ENCODE measurements around the gene GAA.
"Not testable (repeated sequence)": the region's sequence is repeated elsewhere in the genome, so short reads cannot be mapped to it uniquely, and the experiment has no call there.

Gene GAA

DNA sequence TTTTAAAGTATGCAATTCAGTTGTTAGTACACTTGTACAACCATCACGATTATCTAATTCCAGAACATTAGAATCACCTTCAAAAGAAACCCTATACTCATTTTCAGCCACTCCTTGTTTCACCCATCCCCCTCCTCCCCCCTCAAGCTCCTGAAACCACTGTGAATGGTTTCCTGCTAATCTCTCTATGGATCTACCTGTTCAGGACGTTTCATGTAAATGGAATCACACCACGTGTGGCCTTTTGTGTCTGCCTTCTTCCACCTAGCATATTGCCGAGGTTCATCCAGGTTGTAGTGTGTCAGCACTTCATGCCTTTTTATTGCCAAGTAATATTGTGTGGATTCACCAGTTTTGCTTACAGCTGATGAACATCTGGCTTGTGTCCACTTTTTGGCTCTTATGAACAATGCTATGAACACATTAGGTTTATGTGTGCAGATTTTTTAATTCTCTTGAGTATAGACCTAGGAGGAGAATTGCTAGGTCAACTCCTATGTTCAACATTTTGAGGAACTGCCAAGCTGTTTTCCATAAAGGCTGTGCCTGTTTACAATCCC is 27.7 kb downstream of the GAA start:
- DNase-seq, result no peak
- in situ Hi-C loops (cut with HindIII; ENCODE audit: low pct_ligation_motif_present, low pct_unique_long_range_greater_than_20kb, low sequenced_read_pairs), result no loop called here

DNA sequence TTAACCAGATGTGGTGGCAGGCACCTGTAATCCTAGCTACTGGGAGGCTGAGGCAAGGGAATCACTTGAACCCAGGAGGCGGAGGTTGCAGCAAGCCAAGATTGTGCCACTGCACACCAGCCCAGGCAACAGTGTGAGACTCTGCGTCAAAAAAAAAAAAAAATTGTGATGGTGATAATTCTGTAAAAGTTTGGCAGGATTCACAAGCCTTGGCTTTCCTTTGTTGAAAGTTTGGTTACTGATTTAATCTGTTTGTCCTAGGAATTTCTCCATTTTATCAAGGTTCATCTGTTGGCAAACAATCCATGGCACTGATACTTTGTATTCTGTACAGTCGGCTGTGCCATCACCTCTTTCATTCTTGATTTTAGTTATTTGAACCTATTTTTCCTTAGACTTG is 29.6 kb downstream of the GAA start:
- DNase-seq, result no peak
- in situ Hi-C loops (cut with HindIII; ENCODE audit: low pct_ligation_motif_present, low pct_unique_long_range_greater_than_20kb, low sequenced_read_pairs), result no loop called here

DNA sequence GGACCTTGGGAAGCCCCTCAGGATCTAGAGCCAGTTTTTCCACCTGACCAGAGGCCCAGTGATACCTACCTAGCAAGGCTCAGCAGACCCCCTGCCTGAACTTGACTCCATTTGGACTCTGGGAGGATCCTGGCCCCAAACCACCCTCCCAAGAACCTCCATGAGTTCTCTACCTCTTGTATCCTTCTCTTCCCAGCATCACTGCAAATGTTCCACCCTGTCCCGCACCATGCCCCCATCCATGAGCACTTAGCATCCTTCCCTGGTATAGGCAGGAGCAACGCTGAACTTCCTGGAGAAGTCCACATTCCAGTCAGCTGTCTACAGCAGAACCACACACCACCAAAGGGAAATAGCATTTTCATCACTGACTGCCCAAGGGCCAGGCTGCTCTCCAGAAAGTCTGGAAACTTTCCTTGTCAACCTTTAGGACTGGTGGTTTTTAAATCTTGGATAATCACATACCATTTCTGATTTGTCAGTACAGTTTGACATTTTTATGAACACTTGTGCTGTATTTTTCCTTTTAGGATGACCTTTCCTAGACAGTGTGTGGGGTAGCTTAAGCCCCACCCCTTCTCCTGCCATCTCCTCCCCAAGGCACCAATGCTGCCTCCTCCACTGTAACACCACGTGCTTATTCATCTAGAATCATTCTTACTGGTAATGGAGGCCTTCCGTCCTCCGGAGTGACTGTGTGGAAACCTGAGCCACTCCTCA is 31.7 kb downstream of the GAA start:
- in situ Hi-C loops (cut with HindIII; ENCODE audit: low pct_ligation_motif_present, low pct_unique_long_range_greater_than_20kb, low sequenced_read_pairs), result no loop called here

DNA sequence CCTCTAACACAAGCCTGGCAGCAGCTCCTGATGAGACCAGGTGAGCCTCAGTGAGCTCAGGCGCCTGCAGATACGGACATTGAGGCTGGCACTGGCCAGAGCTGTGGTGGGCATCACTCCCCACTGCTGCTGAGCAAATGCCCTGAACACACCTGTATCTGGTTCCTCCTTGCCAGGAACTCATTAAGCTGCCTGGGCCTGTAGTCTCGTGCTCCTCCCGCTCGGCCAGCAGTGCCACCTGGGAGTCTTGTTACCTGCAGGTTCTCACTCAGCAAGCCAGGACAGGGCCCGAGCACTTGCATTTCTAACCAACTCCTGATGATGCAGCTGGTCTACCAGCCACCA is 32.2 kb downstream of the GAA start:
- in situ Hi-C loops (cut with HindIII; ENCODE audit: low pct_ligation_motif_present, low pct_unique_long_range_greater_than_20kb, low sequenced_read_pairs), result no loop called here
- DNase-seq, result no peak

More for the DNA sequence above, 31.7 kb downstream of the GAA start:
- no peak for DNase-seq

DNA sequence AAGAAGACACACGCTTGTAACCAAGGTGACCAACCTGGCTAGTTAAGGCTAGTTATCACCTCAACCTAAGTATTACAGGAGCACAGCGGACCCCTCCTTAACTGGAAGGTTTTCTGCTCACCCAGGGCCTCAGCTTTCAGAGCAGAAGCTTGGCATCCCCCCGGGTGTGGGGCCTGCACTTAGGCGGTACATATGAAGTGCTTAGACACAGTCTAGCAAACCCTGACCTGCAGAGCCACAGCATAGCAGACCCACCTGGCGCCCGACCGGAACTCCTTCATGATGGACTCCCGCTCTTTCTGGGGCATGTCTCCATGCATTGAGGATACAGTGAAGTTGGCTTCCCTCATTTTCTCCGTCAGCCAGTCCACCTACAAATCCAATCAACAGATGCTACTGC is 35.8 kb downstream of the GAA start:
- no peak for DNase-seq

DNA sequence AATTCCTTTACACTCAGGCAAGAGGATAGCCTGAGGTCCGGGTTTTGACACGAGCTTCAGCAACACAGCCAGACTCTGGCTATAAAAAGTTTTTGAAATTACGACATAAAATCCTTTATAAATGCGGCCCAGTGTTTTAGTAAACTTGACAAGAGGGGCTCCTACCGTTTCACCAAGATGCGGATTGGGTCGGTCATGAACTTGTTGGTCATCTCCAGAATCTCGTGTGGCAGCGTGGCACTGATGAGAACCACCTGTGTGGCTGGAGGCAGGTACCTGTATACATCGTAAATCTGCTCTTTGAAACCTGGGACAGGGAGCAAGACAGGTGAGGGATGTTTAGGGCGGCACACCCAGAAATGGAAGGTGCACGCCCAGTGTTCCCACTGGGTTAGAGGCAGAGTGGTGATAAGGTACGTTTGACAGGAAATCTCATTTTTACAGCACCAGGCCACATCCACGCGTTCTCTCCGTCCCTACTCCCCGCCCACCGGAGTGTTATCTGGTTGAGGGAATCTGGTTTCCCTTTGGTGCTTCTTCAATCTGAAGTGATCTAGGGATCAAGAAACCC is 37.6 kb downstream of the GAA start:
- no peak for DNase-seq
- in situ Hi-C loops (cut with HindIII; ENCODE audit: low pct_ligation_motif_present, low pct_unique_long_range_greater_than_20kb, low sequenced_read_pairs), result no loop called here

More for the DNA sequence above, 35.8 kb downstream of the GAA start:
- in situ Hi-C loops (cut with HindIII; ENCODE audit: low pct_ligation_motif_present, low pct_unique_long_range_greater_than_20kb, low sequenced_read_pairs), result no loop called here

DNA sequence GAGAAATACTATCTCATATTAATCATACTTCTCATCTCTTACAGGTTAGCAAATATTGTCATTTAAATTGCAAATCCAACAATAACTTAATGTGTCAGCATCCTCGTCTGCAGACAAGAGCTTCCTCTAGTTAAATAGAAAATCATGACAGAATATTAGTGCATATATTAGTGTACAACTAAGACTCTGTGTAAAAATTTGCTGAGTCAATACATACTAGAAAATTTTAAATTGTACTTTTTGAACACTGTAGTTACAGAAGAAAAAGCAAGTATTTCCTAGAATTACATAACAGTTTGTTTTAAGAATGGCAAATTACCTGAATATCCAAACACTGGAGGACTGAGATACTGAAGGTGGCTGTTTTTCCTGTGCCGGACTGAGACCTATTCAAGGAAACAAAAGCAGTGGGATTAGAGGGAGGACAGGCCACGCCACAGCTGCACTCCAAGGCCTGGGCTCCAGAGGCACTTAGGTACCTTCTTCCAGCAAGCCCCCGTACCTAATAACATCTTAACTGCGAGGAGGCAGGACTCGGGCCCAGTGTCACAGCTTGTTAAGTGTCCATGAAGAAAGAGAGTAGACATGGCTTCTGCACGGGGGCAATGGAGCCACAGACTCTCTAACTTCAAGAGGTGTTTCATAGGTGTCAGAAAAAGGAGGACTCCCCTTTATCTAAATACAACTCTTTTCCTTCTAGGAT is 40.2 kb downstream of the GAA start:
- in situ Hi-C loops (cut with HindIII; ENCODE audit: low pct_ligation_motif_present, low pct_unique_long_range_greater_than_20kb, low sequenced_read_pairs), result no loop called here
- no peak for DNase-seq

DNA sequence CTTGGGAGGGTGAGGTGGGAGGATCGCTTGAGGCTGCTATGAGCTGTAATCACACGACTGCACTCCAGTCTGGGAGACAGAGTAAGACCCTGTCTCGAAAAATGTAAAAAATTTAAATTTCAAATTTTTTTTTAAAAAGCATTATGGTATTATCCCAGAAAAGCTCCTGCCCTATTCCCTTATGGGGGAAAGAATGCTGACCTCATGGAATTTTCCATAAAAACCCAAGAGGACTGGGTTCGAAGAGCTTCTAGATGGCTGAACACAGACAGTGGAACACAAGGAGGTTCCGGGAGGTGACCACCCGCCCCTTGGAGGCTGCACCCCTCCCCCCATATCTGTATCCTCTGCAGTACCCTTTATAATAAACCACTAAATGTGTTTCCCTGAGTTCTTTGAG is 41.5 kb downstream of the GAA start:
- in situ Hi-C loops (cut with HindIII; ENCODE audit: low pct_ligation_motif_present, low pct_unique_long_range_greater_than_20kb, low sequenced_read_pairs), result no loop called here
- DNase-seq, result no peak

DNA sequence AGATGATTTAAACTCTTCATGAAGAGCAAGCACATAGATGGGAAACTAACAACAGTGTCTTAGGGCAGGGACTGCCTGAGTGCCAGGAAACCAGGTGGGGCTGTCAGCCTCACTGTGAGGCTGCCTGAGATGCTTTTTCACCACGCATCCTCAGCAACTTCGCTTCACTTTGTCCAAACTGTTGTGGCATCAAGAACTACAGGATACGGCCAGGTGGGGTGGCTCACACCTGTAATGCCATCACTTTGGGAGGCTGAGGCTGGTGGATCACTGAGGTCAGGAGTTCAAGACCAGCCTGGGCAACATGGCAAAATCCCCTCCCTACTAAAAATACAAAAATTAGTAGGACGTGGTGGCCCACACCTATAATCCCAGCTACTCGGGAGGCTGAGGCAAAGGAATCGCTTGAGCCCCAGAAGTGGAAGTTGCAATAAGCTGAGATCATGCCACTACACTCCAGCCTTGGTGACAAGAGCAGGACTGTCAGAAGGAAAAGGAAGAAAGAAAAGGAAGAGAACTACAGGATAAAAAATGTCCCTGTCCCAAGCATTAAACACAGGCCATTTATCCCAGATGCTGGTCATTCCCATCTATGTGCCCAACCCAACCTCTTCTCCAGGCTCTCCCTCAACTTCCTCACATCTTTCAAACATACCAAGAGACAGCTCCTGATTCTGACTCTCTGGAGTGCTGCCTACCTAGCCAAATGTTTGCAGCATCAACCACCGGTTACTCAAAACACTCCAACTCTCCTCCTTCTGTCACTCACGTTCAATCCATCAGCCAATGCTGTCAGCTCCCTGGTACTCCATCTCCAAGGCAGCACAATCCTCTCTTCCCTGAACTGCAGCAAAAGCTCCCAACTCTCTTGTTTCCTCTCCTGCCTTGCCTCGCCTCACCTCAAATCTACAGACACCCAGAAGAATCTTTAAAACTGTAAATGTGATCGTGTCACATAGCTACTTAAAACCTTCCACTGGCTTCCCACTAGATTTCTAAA is 44.0 kb downstream of the GAA start:
- DNase-seq, result no peak
- in situ Hi-C loops (cut with HindIII; ENCODE audit: low pct_ligation_motif_present, low pct_unique_long_range_greater_than_20kb, low sequenced_read_pairs), result no loop called here

DNA sequence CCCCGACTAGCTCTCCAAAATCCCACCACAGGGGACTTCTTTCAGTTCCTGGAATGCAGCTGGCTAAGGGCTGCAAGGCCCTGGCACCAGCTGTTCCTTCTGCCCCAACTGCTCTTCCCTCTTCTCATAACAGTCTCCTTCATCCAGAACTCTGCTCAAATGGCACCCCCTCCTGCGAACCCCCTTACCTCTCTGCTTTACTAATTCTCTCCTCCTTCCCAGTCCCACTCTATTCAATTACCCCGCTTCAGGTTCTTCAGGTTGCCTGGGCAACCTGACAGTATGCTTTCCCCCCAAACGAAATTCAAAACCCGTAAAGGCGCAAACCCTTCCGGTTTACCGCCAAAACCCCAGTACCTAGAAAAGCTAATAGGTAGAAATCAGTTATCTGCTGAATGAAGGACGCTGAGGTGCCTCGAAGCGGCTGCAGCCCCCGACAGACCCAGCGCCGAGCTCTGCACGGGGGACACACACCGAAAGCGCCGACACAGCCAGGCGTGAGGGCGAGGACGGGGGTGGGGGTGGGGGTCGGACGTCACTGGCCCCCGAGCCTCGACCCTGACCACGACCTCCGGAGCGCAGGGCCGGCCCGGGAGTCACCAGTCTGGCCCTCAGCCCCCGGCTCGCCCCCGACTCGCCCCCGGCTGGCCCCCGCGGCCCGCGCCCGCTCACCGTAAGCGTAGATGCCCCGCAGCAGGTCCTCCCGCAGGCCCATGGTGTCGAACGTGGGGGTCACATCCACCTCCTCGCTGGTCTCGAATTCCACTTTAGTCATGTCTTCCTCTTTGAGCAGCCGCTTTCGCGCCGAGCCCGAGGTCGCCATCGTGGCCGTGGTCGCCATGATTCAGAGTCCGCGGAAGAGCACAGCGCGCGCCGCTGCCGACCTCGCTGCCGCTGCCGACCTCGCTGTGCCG is 45.0 kb downstream of the GAA start:
- in situ Hi-C loops (cut with HindIII; ENCODE audit: low pct_ligation_motif_present, low pct_unique_long_range_greater_than_20kb, low sequenced_read_pairs), result no loop called here
- no peak for DNase-seq

DNA sequence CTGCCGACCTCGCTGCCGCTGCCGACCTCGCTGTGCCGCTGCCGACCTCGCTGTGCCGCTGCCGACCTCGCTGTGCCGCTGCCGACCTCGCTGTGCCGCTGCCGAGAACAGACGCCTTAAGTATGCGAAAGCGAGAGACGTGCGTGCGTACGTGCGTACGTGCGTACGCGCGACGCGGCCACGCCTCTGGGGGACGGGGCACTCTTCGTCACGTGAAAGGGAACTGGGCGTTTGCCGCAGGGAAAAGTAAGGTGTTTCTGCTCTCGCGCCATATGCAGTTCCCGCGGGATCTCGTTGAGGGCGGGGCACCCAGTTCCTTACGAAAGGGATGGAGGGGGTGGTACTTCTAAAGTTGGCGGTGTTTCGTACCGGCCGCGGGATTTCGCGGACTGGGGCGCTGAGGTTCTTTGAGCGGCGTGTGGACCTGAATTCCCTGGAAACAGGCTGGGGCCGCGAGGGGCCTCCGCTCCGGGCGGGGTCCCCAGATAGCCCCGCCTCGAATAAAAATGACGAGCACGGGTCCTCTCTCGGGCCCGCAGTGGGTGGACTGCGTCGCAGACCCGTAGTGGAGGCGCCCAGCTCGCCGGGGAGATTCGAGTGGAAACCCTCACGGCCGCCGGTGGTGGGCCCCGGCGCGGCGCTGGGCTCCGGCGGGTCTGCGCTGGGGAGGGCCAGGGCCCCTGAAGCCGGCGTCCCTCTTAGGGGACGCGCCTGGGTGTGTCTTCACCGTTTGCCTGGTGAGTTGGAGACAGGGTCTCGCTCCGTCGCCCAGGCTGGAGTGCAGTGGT is 45.8 kb downstream of the GAA start, which contains the start of gene EIF4A3:
Gene EIF4A3 (minus strand): TSS at position 94 of the 788 bp plus-strand sequence. CDS start 167 bp downstream, outside the sequence.
- in situ Hi-C loops (cut with HindIII; ENCODE audit: low pct_ligation_motif_present, low pct_unique_long_range_greater_than_20kb, low sequenced_read_pairs), result no loop called here
- peak; percentile 99 for DNase-seq

DNA sequence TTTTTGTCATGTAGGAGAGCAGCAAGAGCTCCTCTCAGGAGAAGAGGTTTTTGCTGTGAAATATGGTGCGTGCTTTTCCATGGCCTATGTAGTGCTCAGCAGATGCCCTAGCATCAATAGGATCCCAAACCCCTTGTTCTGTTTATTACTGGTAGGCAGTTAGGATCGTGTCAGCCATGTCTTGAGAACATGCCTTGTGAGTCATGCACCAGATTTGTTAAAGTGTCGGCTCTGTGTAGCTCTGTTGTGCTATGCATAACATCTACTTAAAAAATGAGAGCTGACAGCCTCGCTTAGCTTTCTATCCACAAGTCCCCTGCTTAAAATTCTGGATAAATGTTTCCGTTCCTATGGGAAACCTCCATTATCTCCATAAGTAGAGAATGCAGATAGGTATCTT is 50.0 kb downstream of the GAA start:
- in situ Hi-C loops (cut with HindIII; ENCODE audit: low pct_ligation_motif_present, low pct_unique_long_range_greater_than_20kb, low sequenced_read_pairs), result no loop called here
- DNase-seq, result no peak

DNA sequence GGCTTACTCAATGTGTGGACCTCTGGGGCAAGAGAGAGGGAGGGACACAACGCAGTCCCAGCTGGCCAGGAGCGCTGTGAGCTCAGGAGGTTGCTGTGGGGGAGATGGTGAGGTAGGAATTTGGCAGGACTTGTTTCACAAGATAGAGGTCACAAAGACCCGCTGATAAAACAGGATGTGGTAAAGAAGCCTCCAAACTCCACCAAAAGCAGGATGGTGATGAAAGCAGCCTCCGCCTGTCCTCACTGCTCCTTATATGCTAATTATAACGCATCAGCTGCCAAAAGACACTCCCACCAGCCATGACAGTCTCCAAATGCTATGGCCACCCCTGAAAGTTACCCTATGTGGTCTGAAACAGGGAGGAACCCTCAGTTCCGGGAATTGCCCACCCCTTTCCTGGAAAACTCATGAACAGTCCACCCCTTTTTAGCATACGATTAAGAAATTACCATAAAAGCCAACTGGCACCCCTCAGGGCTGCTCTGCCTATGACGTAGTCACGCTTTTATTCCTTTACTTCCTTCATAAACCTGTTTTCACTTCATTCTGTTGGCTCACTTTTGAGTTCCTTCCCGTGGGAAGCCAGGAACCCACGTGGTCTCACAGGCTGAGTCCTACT is 50.8 kb downstream of the GAA start:
- in situ Hi-C loops (cut with HindIII; ENCODE audit: low pct_ligation_motif_present, low pct_unique_long_range_greater_than_20kb, low sequenced_read_pairs), result no loop called here
- DNase-seq, result no peak

DNA sequence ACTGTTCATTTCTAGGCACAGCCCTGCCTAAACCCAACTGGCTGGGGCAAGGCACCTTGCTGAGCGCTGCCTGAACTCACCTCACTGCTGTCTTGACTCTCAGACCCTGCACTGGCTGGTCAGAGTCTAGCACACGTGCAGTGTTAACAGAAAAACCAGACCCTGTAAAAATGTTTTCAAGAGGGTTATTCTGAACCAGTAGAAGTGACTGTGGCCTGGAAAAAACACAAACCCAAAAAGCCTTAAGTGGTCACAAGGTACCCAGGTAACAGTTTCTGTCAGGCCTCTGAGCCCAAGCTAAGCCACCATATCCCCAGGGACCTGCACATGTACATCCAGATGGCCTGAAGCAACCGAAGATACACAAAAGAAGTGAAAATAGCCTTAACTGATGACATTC is 51.6 kb downstream of the GAA start:
- in situ Hi-C loops (cut with HindIII; ENCODE audit: low pct_ligation_motif_present, low pct_unique_long_range_greater_than_20kb, low sequenced_read_pairs), result no loop called here
- no peak for DNase-seq

DNA sequence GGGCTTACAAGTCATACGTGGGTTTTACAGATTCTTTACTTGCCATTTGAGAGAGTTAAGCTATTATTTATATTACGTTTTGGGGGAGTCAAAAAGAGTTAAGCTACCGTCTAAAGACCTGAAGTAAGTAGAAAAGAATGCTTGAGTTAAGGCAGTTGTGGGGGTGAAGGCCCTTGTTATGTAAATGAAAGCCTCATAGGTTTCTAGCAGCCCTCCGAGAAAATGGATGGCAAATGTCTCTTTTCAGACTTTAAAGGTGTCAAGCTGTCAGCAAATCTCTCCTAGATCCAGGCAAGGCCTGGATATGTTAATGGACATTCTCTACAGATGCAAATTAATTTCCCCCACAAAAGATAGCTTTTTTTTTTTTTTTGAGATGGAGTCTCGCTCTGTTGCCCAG is 52.8 kb downstream of the GAA start:
- no peak for DNase-seq
- in situ Hi-C loops (cut with HindIII; ENCODE audit: low pct_ligation_motif_present, low pct_unique_long_range_greater_than_20kb, low sequenced_read_pairs), result no loop called here

DNA sequence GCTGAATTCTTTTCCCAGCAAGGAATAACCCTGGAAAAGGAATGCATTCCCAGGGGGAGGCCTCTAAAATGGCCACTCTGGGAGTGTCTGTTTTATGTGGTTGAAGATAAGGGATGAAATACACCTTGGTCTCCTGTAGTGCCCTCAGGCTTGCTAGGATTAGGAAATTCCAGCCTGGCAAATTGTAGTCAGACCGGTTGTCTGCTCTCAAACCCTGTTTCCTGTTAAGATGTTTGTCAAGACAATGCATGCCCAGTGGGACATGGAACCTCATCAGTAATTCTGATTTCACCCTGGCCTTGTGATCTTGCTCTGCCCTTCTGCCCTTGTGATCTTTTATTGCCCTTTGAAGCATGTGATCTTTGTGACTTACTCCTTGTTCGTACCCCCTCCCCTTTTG is 54.2 kb downstream of the GAA start:
- DNase-seq; in situ Hi-C loops (cut with HindIII; ENCODE audit: low pct_ligation_motif_present, low pct_unique_long_range_greater_than_20kb, low sequenced_read_pairs): not testable (repeated sequence)

Measured in ACHN (cell line).